HG03159 (cell line): ENCODE results near the gene TC2N.
"Not testable (repeated sequence)": the region's sequence is repeated elsewhere in the genome, so short reads cannot be mapped to it uniquely, and the experiment has no call there.

Experiments used
- ATAC-seq: cut with Tn5 transposase; IDR thresholded peaks from one replicate; pipeline ENCODE4 v1.9.1; 2021; ENCODE audit warnings: mild to moderate bottlenecking, moderate library complexity; ENCODE audit not compliant: unreplicated experiment

TC2N gene

DNA sequence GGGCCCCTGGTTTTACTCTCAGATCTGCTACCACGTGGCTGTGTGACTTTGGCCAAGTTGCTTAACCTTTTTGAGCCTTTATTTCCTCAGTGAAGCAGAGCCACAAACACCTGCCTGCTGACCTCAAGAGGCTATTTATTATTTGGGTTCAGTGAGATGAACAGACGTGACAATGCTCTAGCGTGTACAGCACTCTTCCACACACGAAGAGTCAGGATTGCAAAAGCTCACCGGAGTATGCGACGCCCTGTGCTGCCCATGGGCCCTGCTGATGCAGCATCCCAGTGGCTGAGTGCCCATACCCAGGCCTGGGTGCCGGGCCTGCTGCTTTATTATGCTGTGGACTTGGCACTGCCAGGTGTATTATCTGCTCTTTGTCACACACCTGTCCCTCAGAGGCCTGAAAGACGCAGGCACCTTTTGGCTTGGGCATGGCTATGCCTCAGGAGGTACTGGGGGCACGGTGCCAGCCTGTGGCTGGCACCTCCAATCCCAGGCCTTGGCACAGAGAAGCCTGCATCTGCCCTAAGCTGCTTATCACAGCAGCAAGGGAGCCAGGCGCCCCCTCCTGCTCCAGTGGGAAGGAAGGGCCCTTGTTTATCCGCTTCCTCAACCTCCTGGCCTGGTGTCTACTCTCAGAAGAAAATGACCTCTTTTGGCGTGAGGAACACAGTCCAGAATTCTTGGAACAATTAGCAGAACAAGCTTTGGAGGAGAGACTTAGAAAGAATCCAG is 22.3 kb upstream of the TC2N start:
- ATAC-seq: no peak

DNA sequence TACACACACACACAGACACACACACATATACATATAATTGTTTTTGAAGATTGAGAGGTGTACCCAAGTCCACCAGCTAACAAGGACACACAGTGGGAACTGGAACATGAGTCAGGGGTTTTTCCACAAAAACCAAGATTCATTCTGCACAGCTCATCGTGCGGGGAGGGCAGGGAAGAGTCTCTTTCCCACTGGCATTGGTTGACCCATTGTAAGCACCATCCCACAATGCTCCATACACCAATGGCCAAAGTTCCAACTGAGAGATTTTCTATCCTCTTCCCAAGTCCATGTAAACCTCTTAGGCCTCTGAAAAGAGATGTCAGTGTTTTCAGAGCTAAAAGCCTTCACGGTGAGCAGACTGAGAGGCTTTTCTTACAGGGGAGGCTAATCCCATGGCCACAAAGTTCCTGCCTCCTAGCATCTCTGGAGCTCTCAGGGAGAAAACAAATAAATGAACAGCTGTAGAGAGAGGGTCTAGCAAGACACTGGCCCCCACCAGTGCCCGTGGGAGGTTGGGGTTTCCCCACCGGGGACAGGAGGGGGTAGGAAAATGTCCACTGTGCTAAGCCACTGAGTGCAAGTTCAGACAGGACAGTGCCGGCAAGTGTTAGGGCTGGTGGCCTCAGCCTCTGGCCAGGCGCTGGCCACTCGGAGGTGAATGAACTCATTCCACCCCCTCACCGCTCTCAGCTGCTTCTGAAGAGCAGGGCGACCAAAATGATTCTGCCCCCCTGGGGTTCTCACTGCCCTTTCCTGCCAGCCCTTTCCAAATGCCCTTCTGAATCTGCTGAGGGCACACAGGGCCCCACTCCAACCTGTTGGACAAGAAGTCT is 21.5 kb upstream of the TC2N start:
- ATAC-seq: no peak

DNA sequence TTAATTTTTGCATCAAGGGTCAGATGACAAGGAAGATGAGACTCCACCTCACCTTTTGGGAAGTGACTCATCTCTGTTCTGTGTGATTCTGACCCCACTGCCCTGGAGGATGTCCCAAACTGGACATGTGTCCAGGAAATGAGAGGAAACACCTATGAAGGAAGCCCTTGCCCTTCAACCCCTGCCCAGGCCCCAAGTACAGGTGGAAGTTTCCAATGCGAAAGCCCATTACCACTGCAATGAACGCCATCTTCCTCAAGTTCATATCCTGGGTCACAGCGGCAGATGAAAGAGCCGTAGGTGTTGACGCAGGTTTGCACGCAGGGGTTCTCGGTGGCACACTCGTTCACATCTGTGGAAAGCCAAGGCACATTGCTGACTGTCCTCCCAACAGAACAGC is 19.6 kb upstream of the TC2N start:
- no peak for ATAC-seq

DNA sequence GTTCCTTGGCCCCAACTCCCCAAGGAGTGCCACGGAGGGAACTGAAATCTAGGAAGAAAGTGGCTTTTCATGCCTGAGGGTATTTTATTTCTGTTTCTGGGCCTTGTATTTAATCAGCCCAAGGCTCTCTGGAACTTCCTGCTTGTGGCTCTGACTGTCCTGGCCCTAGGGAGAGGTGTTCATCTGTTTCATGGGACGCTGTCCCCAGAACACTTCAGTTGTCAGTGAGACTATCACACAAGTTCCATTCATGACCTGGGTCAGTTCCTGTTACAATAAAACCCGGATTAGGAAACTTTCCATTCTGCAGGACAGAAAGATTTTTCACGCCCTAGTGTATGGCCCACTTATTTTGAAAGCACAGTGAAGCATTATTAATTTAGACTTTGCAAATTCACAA is 18.5 kb upstream of the TC2N start:
- ATAC-seq: no peak

DNA sequence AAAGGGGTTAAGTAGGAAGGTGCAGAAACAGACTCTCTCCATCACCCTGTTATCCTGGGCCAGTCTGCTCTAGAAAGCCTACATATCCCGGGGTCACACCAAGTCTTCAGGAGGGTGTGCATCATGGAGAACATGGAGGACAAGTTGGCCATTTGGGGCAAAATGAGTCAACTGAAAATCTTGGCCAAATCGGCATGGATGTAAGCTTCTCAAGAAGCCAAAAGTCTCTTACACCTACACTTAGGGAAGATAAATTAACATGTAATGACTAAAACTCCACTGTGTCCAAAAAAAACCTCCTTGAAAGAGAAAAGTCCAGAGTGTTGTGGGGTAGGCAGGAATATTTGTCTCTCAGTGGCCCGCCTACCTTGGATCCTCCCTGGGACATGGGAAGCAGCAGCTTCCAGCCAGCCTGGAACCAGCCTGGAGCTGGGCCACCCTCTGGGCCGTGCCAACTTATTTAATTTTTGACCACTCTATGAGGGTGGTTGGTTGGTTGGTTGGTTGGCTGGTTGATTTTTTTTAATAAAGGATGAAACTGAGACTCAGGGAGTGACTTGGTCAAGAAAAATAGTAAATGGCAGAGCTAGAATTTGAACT is 17.9 kb upstream of the TC2N start:
- ATAC-seq: no peak

DNA sequence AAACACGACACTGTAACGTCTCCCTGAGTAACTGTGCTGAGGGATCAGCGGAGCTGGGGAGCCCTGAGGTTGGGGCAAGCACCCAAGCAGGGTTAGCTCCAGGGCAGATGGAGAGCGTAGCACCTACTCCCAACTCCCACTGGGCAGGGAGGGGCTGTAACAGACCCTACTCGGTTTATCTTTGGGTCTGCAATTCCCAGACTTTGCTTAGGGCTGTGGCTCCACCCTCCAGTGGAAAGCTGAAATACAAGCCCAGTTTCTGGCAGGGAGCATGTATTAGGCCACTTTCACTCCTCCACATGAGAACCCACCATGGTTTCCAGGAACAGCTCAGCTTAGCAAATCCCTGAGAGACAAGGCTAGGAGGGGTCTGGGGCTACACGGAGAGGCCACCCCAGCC is 17.3 kb upstream of the TC2N start:
- no peak for ATAC-seq

DNA sequence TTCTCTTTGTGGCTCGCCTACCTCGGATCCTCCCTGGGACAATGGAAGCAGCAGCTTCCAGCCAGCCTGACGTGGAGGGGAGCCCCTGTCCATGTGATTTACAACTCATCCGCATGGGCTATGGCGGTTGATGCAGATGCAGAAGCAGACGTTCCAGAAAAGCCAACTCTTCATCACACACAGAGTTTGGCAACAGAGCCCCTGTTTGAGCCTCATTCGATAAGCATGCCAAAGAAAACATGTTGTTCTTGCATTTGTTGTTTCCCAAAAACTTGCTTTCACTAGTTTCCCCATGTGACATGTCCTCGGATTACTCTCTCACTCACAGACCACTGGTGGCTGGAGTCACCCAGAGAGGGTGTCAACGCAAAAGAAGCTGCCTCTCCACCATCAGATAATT is 16.4 kb upstream of the TC2N start:
- ATAC-seq: no peak

DNA sequence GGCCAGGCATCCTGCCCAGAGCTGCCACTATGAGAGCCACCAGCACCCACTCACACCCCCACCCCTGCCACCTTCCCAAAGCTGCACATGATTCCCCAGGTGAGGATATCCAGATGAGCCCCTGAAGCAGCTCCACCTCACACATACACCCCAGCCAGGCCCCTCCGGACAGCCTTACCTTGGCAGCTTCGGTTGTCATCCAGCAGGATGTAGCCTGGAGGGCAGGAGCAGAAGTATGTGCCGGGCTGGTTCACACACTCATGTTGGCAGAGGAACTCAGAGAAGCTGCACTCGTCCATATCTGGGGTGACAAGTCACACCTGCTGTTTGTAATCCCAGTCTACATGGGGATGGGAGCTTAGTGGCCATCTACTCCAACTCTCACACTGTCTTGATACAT is 15.4 kb upstream of the TC2N start:
- ATAC-seq: no peak

DNA sequence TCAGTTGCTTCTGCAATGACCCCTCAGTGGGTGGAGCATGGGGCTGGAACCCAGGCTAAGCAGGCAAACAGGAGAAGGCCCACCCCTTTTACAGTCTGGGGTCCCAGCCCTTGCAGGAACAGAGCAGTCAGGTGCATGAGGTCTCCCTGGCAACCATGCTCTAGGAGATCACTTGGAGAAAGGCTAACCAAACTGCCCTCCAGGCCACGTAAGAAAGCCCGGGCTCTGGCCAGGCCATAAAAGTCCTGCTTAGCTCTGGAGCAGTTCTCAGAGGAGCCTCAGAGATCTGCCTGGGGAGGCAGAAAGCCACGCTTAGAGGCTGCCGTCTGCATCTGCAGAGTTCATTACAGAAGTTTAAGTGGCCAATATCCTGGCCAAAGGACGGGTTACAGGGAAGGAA is 15.0 kb upstream of the TC2N start:
- ATAC-seq: no peak

DNA sequence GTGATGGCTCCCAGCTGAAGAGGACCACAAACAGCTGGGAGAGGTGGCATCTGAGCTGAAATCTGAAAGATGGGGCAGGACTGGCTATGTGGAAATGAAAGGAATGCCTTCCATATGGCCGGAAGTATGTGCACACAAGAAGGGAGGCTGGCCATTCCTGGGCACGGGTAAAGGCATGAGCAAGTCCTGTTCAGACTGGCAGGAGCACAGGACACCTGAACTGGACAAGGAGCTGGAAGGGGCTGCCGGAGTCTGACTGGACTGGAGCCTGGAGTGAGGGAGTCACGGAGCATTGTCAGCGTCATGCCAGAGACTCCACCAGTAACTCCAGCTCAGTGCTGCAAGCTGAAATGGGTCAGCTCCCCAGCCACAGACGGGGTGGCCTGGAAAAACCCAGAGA is 11.9 kb upstream of the TC2N start:
- no peak for ATAC-seq

DNA sequence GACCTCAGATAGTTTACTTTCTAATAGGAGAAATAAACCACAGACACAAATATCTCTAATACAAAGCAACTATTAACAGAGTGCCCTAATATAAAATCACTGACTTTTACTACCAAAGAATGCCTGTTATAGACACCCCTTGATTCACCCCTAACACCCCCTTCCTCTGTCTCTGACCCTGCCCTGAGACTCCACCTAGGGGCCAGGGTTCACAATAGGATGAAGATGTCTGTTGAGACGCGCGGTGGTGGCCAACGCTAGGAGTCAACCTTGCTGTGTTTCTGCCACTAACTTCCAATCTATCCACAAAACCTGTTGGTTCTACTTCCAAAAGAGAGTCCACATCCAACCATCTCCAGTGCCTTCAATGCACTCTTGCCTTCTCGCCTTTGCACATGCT is 10.9 kb upstream of the TC2N start:
- no peak for ATAC-seq

DNA sequence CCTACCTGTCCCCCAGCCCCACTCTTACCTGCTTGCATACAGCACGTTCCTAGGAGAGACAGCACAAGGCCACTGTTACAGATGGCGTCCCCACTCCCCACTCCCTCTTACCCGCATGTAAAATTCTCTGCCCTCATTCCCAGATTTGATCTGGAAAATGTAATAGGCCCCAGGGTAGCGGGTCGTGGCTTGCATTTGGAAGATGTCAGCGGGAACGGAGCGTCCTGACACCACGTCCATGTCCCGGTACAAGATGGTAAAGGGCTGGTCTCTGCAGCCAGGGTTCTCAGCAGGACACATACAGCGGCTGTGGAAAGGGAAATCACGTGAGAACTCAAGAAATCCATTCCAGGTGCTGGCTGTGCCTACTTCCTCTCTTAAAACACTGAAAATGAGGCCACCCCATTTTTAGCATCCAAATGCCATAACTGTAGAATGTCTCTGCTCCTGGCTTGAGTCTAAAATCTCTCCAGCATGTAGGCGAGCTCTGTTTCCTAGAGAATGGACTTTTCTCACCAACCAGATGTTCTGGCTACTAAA is 10.1 kb upstream of the TC2N start:
- no peak for ATAC-seq

DNA sequence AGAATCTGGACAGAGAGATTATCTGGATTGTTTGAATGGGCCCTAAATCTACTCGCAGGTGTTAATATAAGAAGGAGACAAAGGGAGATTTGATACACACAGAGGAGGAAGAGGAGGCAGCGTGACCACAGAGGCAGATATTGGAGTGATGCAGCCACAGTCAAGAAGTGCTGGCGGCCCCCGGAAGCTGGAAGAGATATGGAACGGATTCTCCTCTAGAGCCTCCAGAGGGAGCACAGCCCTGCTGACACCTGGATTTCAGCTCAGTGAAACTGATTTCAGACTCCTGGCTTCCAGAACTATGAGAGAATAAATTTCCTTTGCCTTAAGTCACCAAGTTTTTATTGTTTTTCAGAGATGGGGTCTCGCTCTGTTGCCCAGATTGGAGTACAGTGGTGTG is 9.2 kb upstream of the TC2N start:
- ATAC-seq: no peak

DNA sequence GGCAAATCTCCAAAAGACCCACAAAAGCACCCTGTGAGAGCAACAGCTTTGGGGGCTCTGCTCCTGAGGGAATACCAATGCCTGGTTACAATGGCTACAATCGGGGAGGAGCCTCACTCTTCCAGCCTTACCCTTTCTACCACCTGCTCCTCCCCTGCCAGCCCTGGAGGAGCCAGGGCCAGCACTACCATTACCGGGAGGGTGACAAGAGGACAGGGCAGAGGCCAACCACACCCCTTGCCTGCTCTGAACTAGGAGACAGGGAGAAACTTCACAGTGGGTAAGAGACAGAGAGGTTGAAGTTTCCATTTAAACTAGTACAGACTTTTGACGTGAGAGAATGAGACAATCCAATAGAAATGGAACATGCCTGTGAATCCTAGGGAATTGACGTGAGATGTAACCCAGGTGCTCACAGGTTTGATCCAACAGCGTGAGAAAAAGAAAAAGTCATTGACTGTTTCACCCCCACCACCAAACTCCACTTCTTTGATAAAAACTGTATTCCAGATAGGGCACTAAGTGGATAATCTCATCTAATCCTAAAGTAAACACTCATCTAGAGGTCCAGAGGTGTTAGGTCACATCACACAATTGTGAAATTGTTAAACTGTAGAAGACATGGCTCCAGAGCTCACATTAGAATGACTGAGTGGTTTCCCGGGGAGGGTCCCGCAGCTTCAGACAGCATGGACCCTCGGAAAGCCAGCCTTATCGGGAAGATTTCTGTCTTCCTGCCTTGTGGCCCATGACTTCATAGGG is 8.4 kb upstream of the TC2N start:
- no peak for ATAC-seq

DNA sequence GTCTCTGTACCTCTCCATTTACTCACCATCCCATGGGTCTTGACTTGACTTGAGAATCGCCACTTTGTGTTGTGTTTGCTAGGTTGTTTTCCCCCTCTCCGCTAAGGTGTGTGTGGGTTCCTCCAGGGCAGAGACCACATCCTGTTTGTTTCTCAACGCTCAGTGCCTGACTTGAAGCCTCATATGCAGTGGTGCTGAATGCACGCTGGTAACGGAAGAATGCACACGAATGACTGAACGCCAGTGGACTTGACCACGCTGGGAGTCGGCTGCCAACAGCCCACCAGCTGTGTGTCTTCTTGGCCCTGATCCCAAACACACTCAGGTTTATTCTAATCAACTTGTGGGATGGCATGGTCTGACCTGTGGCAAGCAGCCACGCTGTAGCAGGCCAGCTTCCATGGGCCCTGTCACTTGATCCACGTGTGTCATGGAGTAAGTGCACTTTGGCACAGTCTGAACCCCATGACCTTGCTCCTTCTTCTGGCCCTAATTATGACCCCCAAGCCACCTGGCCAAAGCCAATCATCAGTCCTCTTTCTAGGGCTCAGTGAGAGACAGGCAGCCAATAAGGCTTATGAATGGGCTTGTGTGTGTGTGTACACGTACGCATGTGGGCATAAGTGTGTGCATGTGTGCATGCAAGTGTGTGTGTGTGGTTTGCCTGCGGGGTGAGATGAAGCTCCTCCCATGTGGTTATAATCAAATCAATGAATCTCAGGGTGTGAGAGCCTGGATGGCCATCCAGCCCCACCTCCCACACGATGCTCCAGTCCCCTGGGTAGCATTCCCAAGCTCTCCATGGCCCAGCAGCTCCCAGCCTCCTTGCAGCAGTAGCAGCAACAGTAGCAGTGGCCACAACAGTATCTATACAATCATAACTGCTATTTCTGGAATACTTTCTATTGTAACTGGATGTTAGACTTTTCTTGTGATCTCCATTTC is 6.4 kb upstream of the TC2N start:
- ATAC-seq: peak; percentile 73

DNA sequence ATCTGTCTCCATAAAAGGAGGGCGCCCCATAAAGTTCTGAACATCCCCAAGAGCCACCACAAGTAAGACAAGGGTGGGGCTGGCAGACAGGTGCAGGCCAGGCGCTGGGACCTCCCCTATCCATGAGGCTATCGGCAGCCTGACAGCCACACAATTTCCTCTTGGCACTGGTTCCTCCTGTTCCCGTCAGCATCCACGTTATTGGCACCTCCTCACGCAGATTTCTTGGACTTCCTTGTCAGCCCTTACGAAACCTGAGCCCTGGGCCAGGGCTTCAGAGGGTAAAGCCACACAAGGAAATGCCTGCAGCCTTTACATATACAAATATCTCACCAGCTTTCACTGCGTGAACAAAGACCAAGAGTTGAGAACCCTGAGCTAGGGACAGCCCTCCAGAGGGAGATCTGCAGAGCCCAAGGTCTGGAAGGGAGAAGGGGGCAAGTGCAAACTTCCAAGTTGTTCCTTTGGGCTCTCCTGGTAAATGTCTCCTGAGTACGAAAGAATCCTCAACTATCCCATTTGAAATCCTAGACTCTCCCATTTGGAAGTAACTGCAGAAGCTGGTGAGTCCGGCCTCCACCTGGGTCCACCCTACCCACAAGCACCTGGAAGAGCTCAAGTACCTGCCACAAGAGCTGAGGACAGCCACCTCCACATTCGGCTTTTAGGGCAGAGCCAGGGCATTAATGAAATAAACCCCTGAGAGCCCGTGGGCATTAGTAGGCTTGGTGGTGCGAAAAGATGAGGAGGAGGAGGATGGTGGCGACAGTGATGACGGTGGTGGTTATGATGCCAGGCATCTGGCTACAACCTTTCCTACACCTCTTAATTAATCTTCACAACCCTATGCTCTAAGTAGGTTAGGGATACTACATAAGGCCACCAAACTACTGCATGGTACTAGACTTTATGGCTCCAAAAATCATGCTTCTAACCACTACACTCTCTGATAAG is 5.5 kb upstream of the TC2N start:
- peak; percentile 29 for ATAC-seq

DNA sequence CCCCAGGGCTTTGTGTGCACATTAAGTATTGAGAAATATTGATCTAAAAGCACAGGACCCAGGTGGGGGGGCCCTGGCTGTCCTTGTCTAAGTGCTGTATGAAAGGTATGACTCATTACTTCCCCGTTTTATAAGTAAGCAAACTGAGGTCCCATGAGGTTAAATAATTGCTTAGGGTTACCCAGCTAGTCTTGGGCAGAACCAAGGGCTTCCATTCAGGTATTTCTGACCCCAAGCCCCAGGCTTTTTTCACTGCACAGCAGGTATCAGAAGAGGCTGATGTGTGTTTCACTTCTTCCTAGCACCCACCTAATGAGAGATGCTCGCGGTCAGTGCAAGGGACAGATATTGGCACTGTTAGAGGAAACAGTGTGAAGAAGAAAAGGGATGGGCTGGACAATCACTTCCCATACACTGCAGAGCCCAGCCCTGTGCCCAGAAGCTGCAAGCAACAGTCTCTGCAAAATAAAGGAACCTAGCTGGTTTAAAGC is 4.7 kb upstream of the TC2N start:
- peak; percentile 44 for ATAC-seq

DNA sequence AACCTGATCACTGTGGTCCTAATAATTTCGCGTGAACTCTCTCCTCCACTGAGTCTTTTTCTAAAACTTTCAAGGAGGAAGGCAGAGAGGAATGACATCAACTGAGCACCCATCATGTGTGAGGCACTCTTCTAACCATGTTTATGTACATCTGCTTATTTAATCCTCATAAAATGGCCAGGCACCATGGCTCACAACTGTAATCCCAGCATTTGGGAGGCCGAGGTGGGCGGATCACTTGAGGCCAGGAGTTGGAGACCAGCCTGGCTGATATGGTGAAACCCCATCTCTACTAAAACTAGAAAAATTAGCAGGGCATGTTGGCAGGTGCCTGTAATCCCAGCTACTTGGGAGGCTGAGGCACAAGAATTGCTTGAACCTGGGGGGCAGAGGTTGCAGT is 4.1 kb upstream of the TC2N start:
- not testable (repeated sequence) for ATAC-seq

DNA sequence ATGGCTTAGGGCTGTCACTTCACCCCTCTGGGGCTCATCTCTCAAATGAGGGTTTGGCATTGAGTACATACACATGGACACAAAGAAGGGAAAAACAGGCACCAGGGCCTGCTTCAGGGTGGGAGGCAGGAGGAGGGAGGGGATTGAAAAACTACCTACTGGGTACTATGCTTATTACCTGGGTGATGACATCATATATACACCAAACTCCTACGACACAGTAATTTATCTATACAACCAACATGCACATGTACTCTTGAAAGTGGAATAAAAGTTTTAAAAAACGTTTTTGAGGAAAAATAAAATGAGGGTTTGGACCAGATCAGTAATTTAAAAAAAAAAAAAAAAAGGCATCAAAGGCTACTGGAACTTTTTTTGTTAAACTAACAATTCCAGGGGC is 3.6 kb upstream of the TC2N start:
- no peak for ATAC-seq
